Ramos (cell line): ENCODE results near the gene BRINP3.
"Not testable (repeated sequence)": the region's sequence is repeated elsewhere in the genome, so short reads cannot be mapped to it uniquely, and the experiment has no call there.

Experiments used
- in situ Hi-C: fragments of 300-500 bp; cut with MboI; formaldehyde crosslinking; loops from one replicate; pipeline ENCODE4 v1.14.3; 2022; ENCODE audit warnings: low sequenced_read_pairs; ENCODE audit not compliant: unreplicated experiment

BRINP3 gene

GRCh38 chr1:190140644-190141043, 337.0 kb downstream of the BRINP3 start:
- in situ Hi-C loops = no loop called here

- in situ Hi-C loops = no loop called here
Observed at GRCh38 chr1:190138702-190139101, 339.0 kb downstream of the BRINP3 start.

- in situ Hi-C loops = no loop called here
Observed at GRCh38 chr1:190138266-190138665, 339.4 kb downstream of the BRINP3 start.

- in situ Hi-C loops = no loop called here
Observed at GRCh38 chr1:190129366-190129765, 348.3 kb downstream of the BRINP3 start.

GRCh38 chr1:190126728-190127127, 350.9 kb downstream of the BRINP3 start:
- in situ Hi-C loops = no loop called here

GRCh38 chr1:190124068-190124467, 353.6 kb downstream of the BRINP3 start:
- in situ Hi-C loops = no loop called here

- in situ Hi-C loops = not testable (repeated sequence)
Observed at GRCh38 chr1:190120564-190120963, 357.1 kb downstream of the BRINP3 start.

GRCh38 chr1:190119683-190120082, 358.0 kb downstream of the BRINP3 start:
- in situ Hi-C loops = no loop called here

GRCh38 chr1:190116921-190117320, 360.7 kb downstream of the BRINP3 start:
- in situ Hi-C loops = no loop called here

GRCh38 chr1:190104961-190105360, 372.7 kb downstream of the BRINP3 start:
- in situ Hi-C loops = no loop called here

- in situ Hi-C loops = no loop called here
Observed at GRCh38 chr1:190102757-190103326, 374.8 kb downstream of the BRINP3 start.

- in situ Hi-C loops = no loop called here
Observed at GRCh38 chr1:190101756-190102155, 375.9 kb downstream of the BRINP3 start.

GRCh38 chr1:190098756-190099155, 378.9 kb downstream of the BRINP3 start:
- in situ Hi-C loops = no loop called here

- in situ Hi-C loops = no loop called here
Observed at GRCh38 chr1:190098107-190098506, 379.6 kb downstream of the BRINP3 start.

GRCh38 chr1:190095596-190095995, 382.1 kb downstream of the BRINP3 start:
- in situ Hi-C loops = no loop called here

GRCh38 chr1:190084552-190084951, 393.1 kb downstream of the BRINP3 start:
- in situ Hi-C loops = no loop called here

GRCh38 chr1:190068304-190068703, 409.4 kb downstream of the BRINP3 start:
- in situ Hi-C loops = no loop called here

GRCh38 chr1:190067592-190067991, 410.1 kb downstream of the BRINP3 start:
- in situ Hi-C loops = no loop called here

- in situ Hi-C loops = no loop called here
Observed at GRCh38 chr1:190066011-190066410, 411.7 kb downstream of the BRINP3 start.

GRCh38 chr1:190049314-190049713, 428.4 kb downstream of the BRINP3 start:
- in situ Hi-C loops = no loop called here
